SK-N-SH (cell line): ENCODE results near the gene FTO. TPM values are rescaled to one million over a fixed set of nuclear protein-coding genes. Genes with fewer than 3 reads are reported as not detected.
"Not testable (repeated sequence)": the region's sequence is repeated elsewhere in the genome, so short reads cannot be mapped to it uniquely, and the experiment has no call there.

ENCODE experiments used
- CTCF ChIA-PET: fragments of 300-600, 350-600 bp; formaldehyde crosslinking; extraction: SDS; loops from one replicate; lab custom pipeline; 2021; lab: Yijun Ruan, JAX
- POLR2A ChIA-PET: fragments of 350-600 bp; sonication (Branson Sonifier 250); formaldehyde crosslinking; extraction: SDS; loops from one replicate; lab custom pipeline; 2020; ENCODE audit warnings: antibody characterized with exemption, inconsistent platforms; lab: Yijun Ruan, JAX
- DNase-seq: peaks from one replicate; pipeline ENCODE4 v3.0.0; 2012
- H2AFZ ChIP-seq: fragments of 200-600 bp; sonication (generic); 2 replicates; pipeline ENCODE4 v1.8.1; 2016; ENCODE audit warnings: antibody characterized with exemption, mild to moderate bottlenecking, low read depth
- H3F3A ChIP-seq: fragments of 200-600 bp; sonication (generic); replicated peaks from 2 replicates; pipeline ENCODE3; 2016; ENCODE audit warnings: antibody characterized with exemption, mild to moderate bottlenecking; ENCODE audit not compliant: insufficient read depth
- H3K27ac ChIP-seq, 2 experiments: fragments of 200-500 bp in 1 of 2; fragments of 200-600 bp in 1 of 2; sonication (Bioruptor generic) in 1 of 2; sonication (generic), shearing (Covaris generic) in 1 of 2; 2 replicates each; pipeline versions ENCODE4 v1.5.1 to v1.6.1; 2014 to 2016; ENCODE audit warnings: low read depth in 2 of 2, inconsistent platforms in 1 of 2, low read length in 1 of 2, mild to moderate bottlenecking in 1 of 2, mixed read lengths in 1 of 2
- H3K27me3 ChIP-seq: fragments of 200-600 bp; sonication (generic), shearing (Covaris generic); 2 replicates; pipeline ENCODE4 v1.6.1; 2016; ENCODE audit warnings: mixed run types; ENCODE audit not compliant: insufficient read depth
- H3K36me3 ChIP-seq, 2 experiments: fragments of 200-500 bp in 1 of 2; fragments of 200-600 bp in 1 of 2; sonication (Bioruptor generic) in 1 of 2; sonication (generic) in 1 of 2; replicated peaks in 1 of 2; 2 replicates each; pipeline versions ENCODE3 to v1.5.1; 2014 to 2016; ENCODE audit warnings: low read length in 1 of 2, mild to moderate bottlenecking in 1 of 2; ENCODE audit not compliant: insufficient read depth in 2 of 2, control insufficient read depth in 1 of 2
- H3K4me1 ChIP-seq, 2 experiments: fragments of 200-500 bp in 1 of 2; fragments of 200-600 bp in 1 of 2; sonication (Bioruptor generic) in 1 of 2; sonication (generic), shearing (Covaris generic) in 1 of 2; 2 replicates each; pipeline versions ENCODE4 v1.5.1 to v1.6.1; 2014 to 2016; ENCODE audit warnings: low read depth in 1 of 2, low read length in 1 of 2, mixed run types in 1 of 2; ENCODE audit not compliant: insufficient read depth in 2 of 2, control insufficient read depth in 1 of 2
- H3K4me2 ChIP-seq: fragments of 200-600 bp; sonication (generic), shearing (Covaris generic); 2 replicates; pipeline ENCODE4 v1.6.1; 2017; ENCODE audit warnings: mixed run types
- H3K4me3 ChIP-seq, 2 experiments: fragments of 200-500 bp in 1 of 2; fragments of 200-600 bp in 1 of 2; sonication (Bioruptor generic) in 1 of 2; sonication (generic), shearing (Covaris generic) in 1 of 2; 2 replicates each; pipeline versions ENCODE4 v1.5.1 to v1.8.1; 2014 to 2016; ENCODE audit warnings: low read depth in 2 of 2, inconsistent platforms in 1 of 2, low read length in 1 of 2, mild to moderate bottlenecking in 1 of 2, mixed read lengths in 1 of 2, moderate library complexity in 1 of 2
- H3K79me2 ChIP-seq: fragments of 200-600 bp; sonication (generic); 2 replicates; pipeline ENCODE4 v1.8.1; 2017; ENCODE audit warnings: mild to moderate bottlenecking; ENCODE audit not compliant: insufficient read depth
- H3K9ac ChIP-seq: fragments of 200-600 bp; sonication (generic); 2 replicates; pipeline ENCODE4 v1.6.1; 2017; ENCODE audit warnings: mixed run types
- H3K9me2 ChIP-seq: fragments of 200-600 bp; sonication (generic); 2 replicates; pipeline ENCODE4 v1.6.1; 2017; ENCODE audit warnings: mixed run types
- H3K9me3 ChIP-seq: fragments of 200-600 bp; sonication (generic); 2 replicates; pipeline ENCODE4 v1.6.1; 2017; ENCODE audit warnings: mixed run types, mild to moderate bottlenecking, moderate library complexity
- H4K20me1 ChIP-seq: fragments of 200-600 bp; sonication (generic); 2 replicates; pipeline ENCODE4 v1.6.1; 2017; ENCODE audit warnings: mild to moderate bottlenecking, mixed run types; ENCODE audit not compliant: insufficient read depth
- CHD2 ChIP-seq: fragments of 150-350 bp; IDR thresholded peaks from 2 replicates; pipeline ENCODE4 v1.6.1; 2018; ENCODE audit warnings: low read length; ENCODE audit not compliant: partially characterized antibody
- CTCF ChIP-seq: fragments of 200-600 bp; sonication (generic); IDR thresholded peaks from 2 replicates; pipeline ENCODE4 v1.6.1; 2017; ENCODE audit warnings: antibody characterized with exemption, mild to moderate bottlenecking, moderate library complexity
- ELF1 ChIP-seq: IDR thresholded peaks from 2 replicates; pipeline ENCODE4 v1.4.0; 2012
- EP300 ChIP-seq, 2 experiments: IDR thresholded peaks; 2 replicates each; pipeline versions ENCODE4 v1.4.0 to v1.6.1; 2012; ENCODE audit warnings: borderline replicate concordance in 1 of 2, low read depth in 1 of 2, low read length in 1 of 2
- FOXM1 ChIP-seq: IDR thresholded peaks from 2 replicates; pipeline ENCODE4 v1.4.0; 2012; ENCODE audit warnings: low read depth, mild to moderate bottlenecking
- MAX ChIP-seq: IDR thresholded peaks from 2 replicates; pipeline ENCODE4 v1.4.0; 2012; ENCODE audit warnings: low read depth
- MXI1 ChIP-seq: IDR thresholded peaks from 2 replicates; pipeline ENCODE4 v1.6.1; 2012; ENCODE audit warnings: mild to moderate bottlenecking, low read depth, low read length, improper control_type of control experiment
- NRF1 ChIP-seq: IDR thresholded peaks from 2 replicates; pipeline ENCODE4 v1.6.1; 2012; ENCODE audit warnings: low read depth, mild to moderate bottlenecking, low read length
- POLR2AphosphoS5 ChIP-seq: IDR thresholded peaks from 2 replicates; pipeline ENCODE4 v1.6.1; 2012; ENCODE audit warnings: low read depth, low read length
- RCOR1 ChIP-seq: fragments of 150-350 bp; IDR thresholded peaks from 2 replicates; pipeline ENCODE4 v1.6.1; 2017; ENCODE audit warnings: antibody characterized with exemption, low read length
- REST ChIP-seq: IDR thresholded peaks from 2 replicates; pipeline ENCODE4 v1.6.1; 2012; ENCODE audit warnings: mild to moderate bottlenecking, low read depth, low read length, moderate library complexity
- RFX5 ChIP-seq: IDR thresholded peaks from 2 replicates; pipeline ENCODE4 v1.6.1; 2012; ENCODE audit warnings: mild to moderate bottlenecking, improper control_type of control experiment, low read length
- RXRA ChIP-seq: IDR thresholded peaks from 2 replicates; pipeline ENCODE4 v1.4.0; 2012; ENCODE audit warnings: low read depth, mild to moderate bottlenecking, borderline replicate concordance
- TAF1 ChIP-seq: IDR thresholded peaks from 2 replicates; pipeline ENCODE4 v1.6.1; 2012; ENCODE audit warnings: low read depth, mild to moderate bottlenecking, low read length, moderate library complexity, borderline replicate concordance
- TCF12 ChIP-seq: IDR thresholded peaks from 2 replicates; pipeline ENCODE4 v1.4.0; 2012
- ZBTB33 ChIP-seq: IDR thresholded peaks from 2 replicates; pipeline ENCODE4 v1.4.0; 2012; ENCODE audit warnings: low read depth, borderline replicate concordance
- WGBS: methylation state at CpG from one replicate; pipeline ENCODE4 v1.1.6; 2017; ENCODE audit warnings: low lambda C conversion rate; 5-methylcytosine and 5-hydroxymethylcytosine counted together
- polyA plus RNA-seq, 3 experiments: library from polyadenylated mRNA; depleted of rRNA; stranded (reverse); fragments of >200 nt; gene quantifications; 2 replicates each; pipeline ENCODE4 v1.2.3, GENCODE V29; 2012

Gene FTO
- polyA plus RNA-seq, 1 of the 3 experiments (the other 2 are of a cell fraction), result 41.2 TPM

GRCh38 chr16:53681354-53681753 is 22.6 kb upstream of the FTO start:
- Histone ChIP-seq H3K9ac (no peak overlapping the region), H3K9me2 (no peaks in the 10 kb centered on the region), H3K4me3 (no peak overlapping the region), H3K36me3 (peaks cover 22 to 30% of the 10 kb centered on the region in 2 experiments), H3K9me3 (no peaks in the 10 kb centered on the region), H3K4me2 (no peak overlapping the region), H3K4me1 (peaks cover 0 to 3% of the 10 kb centered on the region in 2 experiments; a peak in 2 of 4 replicates), H3F3A (no peaks in the 10 kb centered on the region), H3K27ac (no peak overlapping the region), H2AFZ (no peak overlapping the region), H3K79me2 (no peaks in the 10 kb centered on the region), H3K27me3 (no peaks in the 10 kb centered on the region), H4K20me1 (no peaks in the 10 kb centered on the region)
- TF ChIP-seq REST, result no peak
- no peak for TF ChIP-seq RXRA
- TF ChIP-seq EP300 (IDR thresholded peaks at IDR 0.05; ENCODE audit: borderline replicate concordance in 1 of 2, low read depth in 1 of 2, low read length in 1 of 2), result no peak
- no peak for TF ChIP-seq ELF1
- no peak for TF ChIP-seq ZBTB33
- no peak for TF ChIP-seq NRF1
- no peak for TF ChIP-seq MAX
- no peak for TF ChIP-seq POLR2AphosphoS5
- no peak for TF ChIP-seq RFX5
- no peak for TF ChIP-seq RCOR1
- no peak for TF ChIP-seq FOXM1
- TF ChIP-seq MXI1, result no peak
- TF ChIP-seq TAF1, result no peak
- no peak for TF ChIP-seq CTCF
- no peak for TF ChIP-seq TCF12
- no peak for TF ChIP-seq CHD2
- 94% methylated on average over 2 of the region's 2 CpGs for WGBS
- CTCF ChIA-PET, result interaction anchor here (0.7 kb wide), 1 partner anchor 62 kb away, joined by 4 read pairs; no protein-coding TSS in a partner anchor
- POLR2A ChIA-PET, result no interaction called here
- DNase-seq, result no peak

GRCh38 chr16:53685334-53685733 is 18.6 kb upstream of the FTO start:
- CTCF ChIA-PET, H3K4me3 ChIP-seq, H3K9ac ChIP-seq, H3K9me2 ChIP-seq, H3K79me2 ChIP-seq, H3K4me1 ChIP-seq, H2AFZ ChIP-seq, DNase-seq, H3K9me3 ChIP-seq, H4K20me1 ChIP-seq, H3K4me2 ChIP-seq, H3K27me3 ChIP-seq, H3K27ac ChIP-seq, POLR2A ChIA-PET, H3F3A ChIP-seq: not testable (repeated sequence)
- peaks cover 37 to 38% of the 10 kb centered on the region in 2 experiments for H3K36me3 ChIP-seq
- WGBS, result 95% methylated on average over 3 of the region's 3 CpGs
